Testis (tissue), 2 donors: ENCODE data around the gene SLFN13.

Experiments used
- CTCF ChIP-seq, 3 experiments: fragments of 450-650 bp in 2 of 3; fragments of 200-600 bp in 1 of 3; sonication (generic) in 1 of 3; IDR thresholded peaks; one replicate each; pipeline ENCODE4 v1.5.1; 2016 to 2019; ENCODE audit warnings: antibody characterized with exemption in 3 of 3, mild to moderate bottlenecking in 2 of 3, moderate library complexity in 1 of 3
- POLR2A ChIP-seq: fragments of 450-650 bp; IDR thresholded peaks from one replicate; pipeline ENCODE4 v1.6.1; 2017; ENCODE audit warnings: antibody characterized with exemption, mild to moderate bottlenecking, moderate library complexity

DNA sequence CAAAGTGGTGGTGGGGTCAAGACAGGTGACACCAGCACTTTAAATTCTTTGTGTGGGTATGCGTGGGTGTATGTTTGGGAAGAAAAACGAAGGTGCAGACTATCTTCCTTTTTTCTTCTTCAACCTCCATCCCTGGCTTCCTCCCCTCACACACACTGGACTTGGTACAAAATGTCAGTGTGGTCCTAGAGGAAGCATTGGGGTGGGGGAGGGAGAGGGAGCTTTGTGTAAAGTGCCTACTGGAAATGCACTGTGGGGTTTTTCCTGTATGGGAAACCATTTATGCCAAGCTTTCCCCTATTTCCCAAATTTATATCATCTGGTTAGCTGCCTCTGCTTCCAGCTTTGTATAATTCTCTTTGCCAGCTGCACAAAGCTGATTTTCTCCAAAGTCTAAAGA, 44.5 kb upstream of the SLFN13 start:
- TF ChIP-seq POLR2A, result no peak
- TF ChIP-seq CTCF (IDR thresholded peaks at IDR 0.05), result no peak
